NK-92 (cell line): ENCODE results near the gene LPXN.
"Not testable (repeated sequence)": the region's sequence is repeated elsewhere in the genome, so short reads cannot be mapped to it uniquely, and the experiment has no call there.

ENCODE experiments used
- DNase-seq: peaks from one replicate; lab custom pipeline; 2025; ENCODE audit not compliant: unreplicated experiment; lab: John Stamatoyannopoulos, UW

LPXN gene

DNA sequence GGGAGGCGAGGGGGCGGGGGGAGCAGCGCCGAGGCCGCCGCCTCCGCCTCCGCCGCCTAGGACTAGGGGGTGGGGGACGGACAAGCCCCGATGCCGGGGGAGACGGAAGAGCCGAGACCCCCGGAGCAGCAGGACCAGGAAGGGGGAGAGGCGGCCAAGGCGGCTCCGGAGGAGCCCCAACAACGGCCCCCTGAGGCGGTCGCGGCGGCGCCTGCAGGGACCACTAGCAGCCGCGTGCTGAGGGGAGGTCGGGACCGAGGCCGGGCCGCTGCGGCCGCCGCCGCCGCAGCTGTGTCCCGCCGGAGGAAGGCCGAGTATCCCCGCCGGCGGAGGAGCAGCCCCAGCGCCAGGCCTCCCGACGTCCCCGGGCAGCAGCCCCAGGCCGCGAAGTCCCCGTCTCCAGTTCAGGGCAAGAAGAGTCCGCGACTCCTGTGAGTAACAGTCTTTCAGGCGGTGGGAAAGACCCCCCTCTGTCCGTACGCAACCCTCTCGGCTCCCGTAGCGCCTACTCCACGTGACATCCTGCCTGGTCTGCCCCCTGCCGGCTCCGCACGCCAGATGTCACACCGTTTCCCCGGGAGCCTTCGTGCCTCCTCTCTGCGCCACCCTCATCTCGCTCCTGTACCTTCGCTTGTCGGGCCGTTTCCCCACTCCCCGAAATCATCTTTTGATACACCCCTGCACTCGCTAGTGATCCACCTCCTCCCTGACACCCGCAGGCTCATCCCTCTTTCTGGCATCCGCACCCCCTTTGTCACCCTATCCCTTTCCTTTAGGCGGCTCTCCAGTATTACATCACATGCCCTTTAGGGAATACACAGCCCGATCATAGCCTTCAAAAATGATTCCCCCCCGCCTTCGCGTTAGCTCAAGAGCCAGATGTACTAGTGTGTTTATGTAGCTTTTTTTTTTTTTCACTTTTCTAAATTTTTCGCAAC, 3.8 kb upstream of the LPXN start:
- peak; percentile 63 for DNase-seq

DNA sequence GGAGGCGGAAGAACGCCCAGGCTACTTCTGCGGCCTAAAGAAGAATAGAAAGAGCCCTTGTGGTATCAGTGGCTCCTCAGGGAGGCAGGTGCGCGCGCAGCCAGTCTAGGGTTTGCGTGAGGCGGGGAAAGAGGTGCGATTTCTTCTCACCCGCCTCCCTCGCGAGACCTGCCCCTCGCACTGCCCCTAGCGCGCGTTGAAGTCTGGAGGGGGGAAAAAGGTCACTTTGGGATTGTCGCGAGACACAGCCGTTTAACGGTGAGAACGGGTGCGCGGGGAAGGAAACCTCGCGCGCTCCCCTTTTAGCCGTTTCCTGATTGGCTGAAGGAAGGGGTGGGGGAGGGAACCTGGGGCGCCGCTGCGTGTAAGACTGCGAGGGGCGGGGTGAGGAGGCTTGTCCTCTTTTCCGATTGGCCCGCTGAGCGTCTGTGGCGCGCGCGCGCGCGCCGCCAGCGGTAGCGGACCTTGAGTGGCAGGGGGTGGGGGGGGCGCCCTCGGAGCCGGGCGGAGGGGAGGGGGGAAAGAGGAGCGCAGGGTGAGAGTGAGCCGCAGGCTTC, 3.1 kb upstream of the LPXN start, which contains the start of gene ZFP91:
Gene ZFP91 (plus strand): TSS at position 429 of the 557 bp plus-strand sequence. CDS start 219 bp downstream, outside the sequence.
- peak; percentile 71 for DNase-seq

DNA sequence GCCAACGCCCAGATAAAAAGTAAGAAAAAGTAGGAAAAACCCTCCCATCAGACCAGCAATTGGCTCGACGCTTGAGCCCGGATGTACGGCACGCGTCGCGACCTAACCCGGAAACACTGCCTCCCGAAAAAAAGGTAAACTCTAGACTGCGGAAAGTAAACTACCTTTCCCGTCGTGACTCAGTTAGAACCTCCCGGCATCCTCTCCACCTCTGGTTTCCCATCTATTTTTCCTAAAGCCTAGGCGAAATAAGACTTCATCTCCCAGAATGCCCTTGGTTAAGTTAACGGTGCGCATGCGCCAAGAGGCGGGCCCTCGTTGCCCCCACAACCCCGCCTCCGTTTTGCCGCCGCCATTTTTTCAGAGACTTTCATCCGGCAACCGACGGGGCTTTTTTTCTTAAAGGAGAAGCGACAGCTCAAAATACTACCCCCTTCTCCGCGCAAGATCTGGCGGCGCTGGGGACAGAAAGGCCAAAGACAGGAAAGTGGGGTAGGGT, 2.5 kb upstream of the LPXN start:
- peak; percentile 61 for DNase-seq

- DNase-seq = peak; percentile 52
Observed at GRCh38 chr11:58577555-58578135, 2.0 kb upstream of the LPXN start.

GRCh38 chr11:58576887-58577471, 1.3 kb upstream of the LPXN start:
- DNase-seq = no peak

GRCh38 chr11:58574881-58575280, 775 bp downstream of the LPXN start:
- no peak for DNase-seq

GRCh38 chr11:58573451-58574104, 2.1 kb downstream of the LPXN start:
- no peak for DNase-seq

DNA sequence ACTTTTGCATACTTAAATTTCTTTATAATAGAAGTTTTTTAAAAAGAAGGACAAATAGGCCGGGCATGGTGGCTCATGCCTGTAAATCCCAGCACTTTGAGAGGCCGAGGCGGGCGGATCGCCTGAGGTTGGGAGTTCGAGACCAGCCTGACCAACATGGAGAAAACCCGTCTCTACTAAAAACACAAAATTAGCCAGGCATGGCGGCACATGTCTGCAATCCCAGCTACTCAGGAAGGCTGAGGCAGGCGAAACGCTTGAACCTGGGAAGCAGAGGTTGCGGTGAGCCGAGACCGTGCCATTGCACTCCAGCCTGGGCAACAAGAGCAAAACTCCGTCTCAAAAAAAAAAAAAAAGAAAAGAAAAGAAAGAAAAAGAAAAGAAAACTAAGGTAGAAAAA, 2.8 kb downstream of the LPXN start:
- not testable (repeated sequence) for DNase-seq

DNA sequence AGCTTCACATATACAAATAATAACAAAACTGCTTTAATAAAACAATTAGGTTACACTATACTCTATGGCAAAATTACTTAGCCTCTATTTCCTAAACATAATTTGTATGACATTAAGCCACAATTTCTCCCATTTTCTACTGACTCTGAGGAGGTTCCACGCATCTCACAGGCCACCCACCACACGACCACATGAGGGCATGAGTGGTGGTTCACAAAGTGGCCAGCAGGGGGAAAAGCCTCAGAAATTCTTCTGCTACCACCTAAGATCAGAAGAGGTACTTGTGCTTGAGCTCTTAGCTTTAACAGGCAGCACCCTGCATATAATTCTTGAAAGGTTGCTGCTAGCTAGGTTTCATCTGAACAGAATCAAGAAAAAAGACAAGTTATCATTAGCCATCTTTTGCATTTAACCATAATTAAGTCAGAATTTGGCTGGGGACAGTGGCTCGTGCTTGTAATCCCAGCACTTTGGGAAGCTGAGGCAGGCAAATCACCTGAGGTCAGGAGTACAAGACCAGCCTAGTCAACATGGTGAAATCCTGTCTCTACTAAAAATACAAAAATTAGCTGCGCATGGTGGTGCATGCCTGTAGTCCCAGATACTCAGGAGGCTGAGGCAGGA, 7.7 kb downstream of the LPXN start:
- DNase-seq = no peak

GRCh38 chr11:58564231-58564630, 11.4 kb downstream of the LPXN start:
- no peak for DNase-seq

- DNase-seq = no peak
Observed at GRCh38 chr11:58562375-58562800, 13.3 kb downstream of the LPXN start.

DNA sequence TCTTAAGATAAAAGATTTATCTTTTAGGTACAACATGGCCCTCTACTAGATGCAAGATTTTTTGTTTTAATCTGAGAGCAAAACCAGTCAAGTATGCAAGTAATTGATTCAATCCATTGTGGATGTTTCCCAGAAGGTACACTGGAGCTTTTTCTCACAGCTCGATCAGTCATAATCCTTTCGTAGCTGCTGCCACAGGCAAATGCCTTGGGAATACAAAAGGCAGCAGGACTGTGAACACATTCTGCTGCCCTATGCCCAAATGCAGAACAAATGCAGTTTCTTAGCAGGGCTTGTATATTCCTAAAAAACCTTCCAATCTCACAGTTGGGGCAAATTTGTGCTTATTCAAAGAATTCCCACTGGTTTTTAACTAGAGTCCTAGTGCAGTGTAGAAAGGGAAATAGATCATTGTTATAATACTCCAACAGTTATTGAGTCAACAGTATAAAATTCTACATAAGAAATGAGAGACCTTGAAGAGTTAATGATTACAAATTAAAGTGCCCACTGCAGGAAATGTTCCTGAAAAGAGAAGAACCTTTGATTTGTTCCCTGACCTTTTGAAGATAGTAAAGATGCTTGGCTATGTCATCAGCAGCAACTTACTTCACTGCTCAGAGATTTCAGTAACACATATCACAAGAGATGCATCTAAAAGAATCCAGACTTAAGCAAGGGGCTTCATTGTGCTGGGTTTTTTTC, 14.1 kb downstream of the LPXN start:
- DNase-seq = no peak

DNA sequence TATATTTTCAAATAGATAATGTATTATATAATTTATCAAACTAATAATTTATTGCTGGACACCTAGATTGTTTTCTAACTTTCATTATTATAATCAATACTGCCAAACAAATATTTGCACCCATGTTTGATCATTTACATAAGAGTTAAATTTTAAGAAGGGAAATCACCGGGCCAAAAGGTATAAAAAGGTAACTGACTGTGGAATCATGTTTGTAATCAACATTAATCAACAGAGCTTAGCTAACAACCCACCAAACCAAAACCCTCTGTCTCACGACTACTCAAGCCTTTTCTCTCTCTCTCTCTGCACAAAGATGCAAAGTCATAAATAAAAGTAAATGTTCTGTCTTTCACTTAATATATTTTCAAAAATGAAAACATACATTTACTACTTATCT, 14.8 kb downstream of the LPXN start:
- no peak for DNase-seq

DNA sequence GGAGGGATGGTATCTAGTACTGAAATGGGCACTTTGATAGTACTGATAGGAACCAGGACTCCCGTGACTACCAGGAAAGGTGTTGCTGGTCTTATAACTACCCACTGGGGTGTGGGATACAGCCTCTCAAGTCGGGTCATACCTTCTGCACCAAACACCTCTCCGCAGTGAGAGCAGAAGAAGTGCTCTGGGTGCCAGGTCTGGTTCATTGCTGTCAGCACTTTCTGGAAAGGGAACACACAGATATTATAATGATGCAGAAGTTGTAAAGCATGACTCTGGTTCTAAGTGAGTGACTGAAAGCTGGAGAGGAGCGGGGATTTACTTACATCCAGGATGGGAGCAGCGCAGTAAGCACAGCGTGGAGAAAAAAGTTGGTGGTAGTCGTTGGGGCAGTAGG, 26.0 kb downstream of the LPXN start:
- no peak for DNase-seq

DNA sequence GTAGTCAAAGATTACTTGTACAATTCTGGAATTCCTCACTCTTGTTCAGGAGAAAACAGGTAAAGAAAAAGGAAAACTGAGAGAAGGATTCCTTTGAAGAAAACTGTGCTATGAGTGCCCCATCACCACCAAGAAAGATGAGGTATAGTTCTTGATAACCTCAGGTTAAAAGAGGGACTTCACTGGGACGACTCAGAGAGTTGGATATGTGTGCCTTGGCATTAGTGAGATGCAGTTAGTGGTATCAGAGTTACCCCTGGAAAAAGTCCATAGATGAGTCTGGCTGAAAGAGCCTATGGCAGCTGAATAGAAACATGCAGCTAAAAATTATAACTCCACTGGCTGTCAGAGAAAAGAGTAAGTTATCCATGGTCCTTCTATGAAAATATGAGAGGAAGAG, 28.8 kb downstream of the LPXN start:
- no peak for DNase-seq

DNA sequence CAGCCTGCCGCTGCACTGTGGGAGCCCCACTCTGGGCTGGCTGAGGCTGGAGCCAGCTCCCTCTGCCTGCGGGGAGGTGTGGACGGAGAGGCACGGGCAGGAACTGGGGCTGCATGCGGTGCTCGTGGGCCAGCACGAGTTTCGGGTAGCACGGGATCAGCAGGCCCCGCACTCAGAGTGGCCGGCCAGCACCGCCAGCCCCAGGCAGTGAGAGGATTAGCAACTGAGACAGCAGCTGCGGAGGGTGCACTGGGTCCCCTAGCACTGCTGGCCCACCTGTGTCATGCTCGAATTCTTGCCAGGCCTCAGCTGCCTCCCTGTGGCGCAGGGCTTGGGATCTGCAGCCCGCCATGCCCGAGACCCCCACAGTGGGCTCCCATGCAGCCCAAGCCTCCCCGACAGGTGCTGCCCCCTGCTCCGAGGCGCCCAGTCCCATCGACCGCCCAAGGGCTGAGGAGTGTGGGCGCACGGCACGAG, 43.8 kb downstream of the LPXN start:
- no peak for DNase-seq

DNA sequence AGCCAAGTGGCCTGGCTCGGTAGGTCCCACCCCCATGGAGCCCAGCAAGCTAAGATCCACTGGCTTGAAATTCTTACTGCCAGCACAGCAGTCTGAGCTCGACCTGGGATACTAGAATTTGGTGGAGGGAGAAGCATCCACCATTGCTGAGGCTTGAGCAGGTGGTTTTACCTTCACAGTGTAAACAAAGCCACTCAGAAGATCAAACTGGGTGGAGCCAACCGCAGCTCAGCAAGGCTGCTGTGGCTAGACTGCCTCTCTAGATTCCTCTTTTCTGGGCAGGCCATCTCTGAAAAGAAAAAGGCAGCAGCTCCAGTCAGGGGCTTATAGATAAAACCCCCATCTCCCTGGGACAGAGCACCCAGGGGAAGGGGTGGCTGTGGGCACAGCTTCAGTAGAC, 45.4 kb downstream of the LPXN start:
- no peak for DNase-seq

GRCh38 chr11:58527429-58527828, 48.2 kb downstream of the LPXN start:
- DNase-seq = no peak

GRCh38 chr11:58526721-58527120, 48.9 kb downstream of the LPXN start:
- DNase-seq = no peak
